Neural cell (in vitro differentiated cells): ENCODE results near the gene CD48. TPM values are rescaled to one million over a fixed set of nuclear protein-coding genes. Genes with fewer than 3 reads are reported as not detected.

ENCODE experiments used
- H2AFZ ChIP-seq: fragments of 200-600, 300-800 bp; sonication (generic), shearing (Covaris generic); 2 replicates; pipeline ENCODE4 v1.6.0; 2014; ENCODE audit warnings: low read depth, mild to moderate bottlenecking, antibody characterized with exemption, low read length, moderate library complexity
- H3F3A ChIP-seq: fragments of 200-600 bp; shearing (Covaris generic); 2 replicates; pipeline ENCODE4 v1.6.1; 2016; ENCODE audit warnings: mild to moderate bottlenecking, moderate library complexity, mixed read lengths, antibody characterized with exemption, low read length; ENCODE audit not compliant: insufficient read depth, poor library complexity, severe bottlenecking
- H3K27ac ChIP-seq: fragments of 200-600, 300-800 bp; sonication (generic), shearing (Covaris generic); 2 replicates; pipeline ENCODE4 v1.5.1; 2014; ENCODE audit warnings: mild to moderate bottlenecking, low read length, moderate library complexity
- H3K27me3 ChIP-seq: fragments of 300-800, 200-600 bp; sonication (generic), shearing (Covaris generic); 2 replicates; pipeline ENCODE4 v1.6.0; 2014; ENCODE audit warnings: mild to moderate bottlenecking, low read depth, low read length, moderate library complexity; ENCODE audit not compliant: insufficient read depth
- H3K36me3 ChIP-seq: fragments of 300-800, 200-600 bp; sonication (generic), shearing (Covaris generic); 2 replicates; pipeline ENCODE4 v1.5.1; 2014; ENCODE audit warnings: mild to moderate bottlenecking, antibody characterized with exemption, low read length, moderate library complexity; ENCODE audit not compliant: insufficient read depth
- H3K4me2 ChIP-seq: fragments of 300-800, 200-600 bp; sonication (generic), shearing (Covaris generic); 2 replicates; pipeline ENCODE4 v1.6.0; 2014; ENCODE audit warnings: mild to moderate bottlenecking, low read length
- H3K4me3 ChIP-seq: fragments of 300-800, 200-600 bp; sonication (generic), shearing (Covaris generic); 2 replicates; pipeline ENCODE4 v1.5.1; 2014; ENCODE audit warnings: mild to moderate bottlenecking, low read length, moderate library complexity
- H3K79me2 ChIP-seq: fragments of 200-600 bp; shearing (Covaris generic); replicated peaks from 2 replicates; pipeline ENCODE4 v1.6.0; 2014; ENCODE audit warnings: mild to moderate bottlenecking, low read length, moderate library complexity; ENCODE audit not compliant: insufficient read depth
- H3K9ac ChIP-seq: fragments of 300-800, 200-600 bp; sonication (generic), shearing (Covaris generic); 2 replicates; pipeline ENCODE4 v1.6.1; 2016; ENCODE audit warnings: mild to moderate bottlenecking, low read length, mixed read lengths
- H3K9me2 ChIP-seq: fragments of 200-600 bp; shearing (Covaris generic); 2 replicates; pipeline ENCODE4 v1.6.1; 2016; ENCODE audit warnings: mild to moderate bottlenecking, low read length, mixed read lengths; ENCODE audit not compliant: insufficient read depth
- H3K9me3 ChIP-seq: fragments of 200-600, 300-800 bp; sonication (generic), shearing (Covaris generic); 2 replicates; pipeline ENCODE4 v1.6.1; 2016; ENCODE audit warnings: mild to moderate bottlenecking, mixed run types, low read length, moderate library complexity, mixed read lengths
- H4K20me1 ChIP-seq: fragments of 200-600 bp; shearing (Covaris generic); 2 replicates; pipeline ENCODE4 v1.6.1; 2016; ENCODE audit warnings: mild to moderate bottlenecking, mixed run types; ENCODE audit not compliant: insufficient read depth
- EP300 ChIP-seq: fragments of 450-650 bp; conservative IDR thresholded peaks from 2 replicates; pipeline ENCODE4 v1.6.1; 2014; ENCODE audit warnings: antibody characterized with exemption, mild to moderate bottlenecking, moderate library complexity; ENCODE audit not compliant: poor library complexity, severe bottlenecking
- EZH2 ChIP-seq: fragments of 200-600, 300-800 bp; shearing (Covaris generic), sonication (generic); IDR thresholded peaks from 2 replicates; pipeline ENCODE4 v1.6.1; 2014; ENCODE audit warnings: antibody characterized with exemption, low read length, borderline replicate concordance, mild to moderate bottlenecking; ENCODE audit not compliant: insufficient read depth, poor library complexity, severe bottlenecking
- MXI1 ChIP-seq: fragments of 450-650 bp; conservative IDR thresholded peaks from 2 replicates; pipeline ENCODE4 v1.6.1; 2014; ENCODE audit warnings: antibody characterized with exemption, mild to moderate bottlenecking; ENCODE audit not compliant: poor library complexity, severe bottlenecking
- POLR2AphosphoS5 ChIP-seq: IDR thresholded peaks from 2 replicates; pipeline ENCODE4 v1.6.1; 2012
- RAD21 ChIP-seq: fragments of 450-650 bp; conservative IDR thresholded peaks from 2 replicates; pipeline ENCODE4 v1.6.1; 2014; ENCODE audit warnings: antibody characterized with exemption, mild to moderate bottlenecking, moderate library complexity
- SMC3 ChIP-seq: fragments of 450-650 bp; conservative IDR thresholded peaks from 2 replicates; pipeline ENCODE4 v1.6.1; 2014; ENCODE audit warnings: antibody characterized with exemption, mild to moderate bottlenecking, moderate library complexity; ENCODE audit not compliant: poor library complexity
- TAF1 ChIP-seq: IDR thresholded peaks from 2 replicates; pipeline ENCODE4 v1.6.1; 2012; ENCODE audit warnings: low read depth
- polyA plus RNA-seq: library from polyadenylated mRNA; depleted of rRNA; stranded (reverse); fragments of >200 nt; gene quantifications from 2 replicates; pipeline ENCODE4 v1.2.3, GENCODE V29; 2014
- TF ChIP-seq, protein P1 (sequence below): IDR thresholded peaks from 2 replicates; pipeline ENCODE4 v1.6.1; 2012; ENCODE audit warnings: borderline replicate concordance
- TF ChIP-seq, protein P2 (sequence below): fragments of 450-650 bp; IDR thresholded peaks from 2 replicates; pipeline ENCODE4 v1.5.1; 2014; ENCODE audit warnings: antibody characterized with exemption, mild to moderate bottlenecking, moderate library complexity; ENCODE audit not compliant: poor library complexity, severe bottlenecking

Gene CD48
- polyA plus RNA-seq, 1 donor from 2014 or later, result not detected

DNA sequence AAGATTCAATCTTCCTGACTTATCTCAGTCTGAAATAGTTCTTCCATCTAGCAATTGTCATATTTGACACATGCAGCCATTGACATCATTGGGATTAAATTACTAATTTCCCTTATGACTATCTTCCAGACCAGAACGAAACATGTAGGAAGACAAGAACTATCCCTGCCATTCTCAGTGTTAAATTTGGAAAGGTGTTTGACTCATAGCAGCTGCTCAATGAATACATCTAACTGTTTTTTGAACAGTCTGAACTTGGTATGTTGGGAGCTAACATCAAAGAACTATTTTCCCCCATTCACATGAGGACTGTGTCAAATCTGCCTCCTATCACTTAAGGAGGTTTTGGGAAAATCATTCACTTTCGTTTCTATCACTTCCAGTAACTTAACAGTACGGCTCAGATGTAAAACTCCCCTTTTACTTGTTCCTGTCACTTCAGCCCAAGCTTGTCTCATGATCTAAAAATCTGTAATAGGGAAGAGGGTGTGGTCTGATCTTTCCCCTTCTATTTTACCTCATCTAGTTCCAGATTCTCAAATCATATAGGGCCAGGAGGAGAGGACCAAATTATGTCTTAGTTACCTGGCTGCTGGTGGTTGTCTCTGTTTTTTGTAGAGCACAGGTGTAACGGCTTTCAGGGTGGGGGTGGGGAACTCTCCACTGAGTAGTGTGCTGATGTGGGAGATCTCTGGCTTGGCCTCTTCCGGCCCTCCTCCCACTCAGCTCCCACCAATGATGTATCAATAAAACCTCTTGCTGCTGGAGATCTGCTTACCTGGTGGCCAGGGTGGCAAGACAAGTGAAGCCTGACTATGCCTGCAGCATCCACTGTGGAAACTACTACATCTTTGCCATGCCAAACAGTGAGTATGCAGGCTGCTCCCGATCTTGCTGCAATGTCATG, 38.6 kb downstream of the CD48 start:
- no peak overlapping the region for H3K4me2 ChIP-seq

DNA sequence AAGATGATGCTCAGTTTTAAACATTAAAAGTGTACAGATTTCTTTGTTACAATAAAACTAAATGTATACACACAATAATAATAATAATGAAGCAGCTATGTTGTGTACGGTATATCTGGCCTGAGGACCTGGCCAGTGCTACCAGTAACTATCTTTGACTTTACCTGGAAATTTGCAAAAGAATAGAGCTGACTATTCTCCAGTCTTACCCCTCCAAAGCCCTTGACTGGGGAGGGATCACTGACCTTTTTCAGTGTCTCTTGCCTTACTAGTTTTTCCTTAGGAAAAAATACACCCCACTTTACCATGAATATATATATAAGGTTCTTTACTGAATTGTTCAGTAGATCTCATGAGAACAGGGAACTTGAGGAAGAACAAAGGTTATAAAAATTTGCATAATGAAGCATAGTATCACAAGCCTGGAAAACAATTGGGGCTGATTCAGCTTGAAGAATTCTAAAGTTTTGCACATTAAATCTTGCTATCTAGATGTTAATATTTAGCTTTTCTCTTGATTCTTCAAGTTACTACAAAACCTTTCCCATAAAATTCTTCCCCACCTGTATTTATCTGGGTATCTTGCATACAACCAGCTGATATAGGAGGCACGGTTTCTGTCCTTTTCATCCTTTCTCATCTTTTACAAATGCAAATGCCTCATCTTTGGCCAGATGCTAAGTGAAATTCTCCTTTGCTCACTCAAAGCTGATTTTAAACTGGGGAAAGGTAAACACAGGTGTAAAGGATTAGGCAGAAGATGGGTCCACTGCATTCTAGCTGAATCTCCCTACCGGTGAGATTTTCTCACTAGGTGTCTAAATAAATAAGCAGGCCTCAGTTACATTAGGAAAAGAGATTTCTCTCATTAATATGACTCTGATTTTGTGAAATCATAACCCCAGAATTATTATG, 39.8 kb downstream of the CD48 start:
- no peak overlapping the region for H2AFZ ChIP-seq
- no peaks in the 10 kb centered on the region for H3K27me3 ChIP-seq
- H3K9me2 ChIP-seq, result no peaks in the 10 kb centered on the region
- H3K27ac ChIP-seq, result no peak overlapping the region
- H3K36me3 ChIP-seq, result no peaks in the 10 kb centered on the region
- no peak overlapping the region for H3K4me3 ChIP-seq
- no peaks in the 10 kb centered on the region for H3K9me3 ChIP-seq
- no peak overlapping the region for H3K4me2 ChIP-seq
- no peak overlapping the region for H3K9ac ChIP-seq
- no peaks in the 10 kb centered on the region for H3F3A ChIP-seq
- H3K79me2 ChIP-seq, result no peaks in the 10 kb centered on the region
- no peaks in the 10 kb centered on the region for H4K20me1 ChIP-seq
- TF ChIP-seq TAF1 (no peak), EP300 (no peak), RAD21 (no peak), SMC3 (no peak), POLR2AphosphoS5 (no peak)
- TF ChIP-seq, protein P1, sequence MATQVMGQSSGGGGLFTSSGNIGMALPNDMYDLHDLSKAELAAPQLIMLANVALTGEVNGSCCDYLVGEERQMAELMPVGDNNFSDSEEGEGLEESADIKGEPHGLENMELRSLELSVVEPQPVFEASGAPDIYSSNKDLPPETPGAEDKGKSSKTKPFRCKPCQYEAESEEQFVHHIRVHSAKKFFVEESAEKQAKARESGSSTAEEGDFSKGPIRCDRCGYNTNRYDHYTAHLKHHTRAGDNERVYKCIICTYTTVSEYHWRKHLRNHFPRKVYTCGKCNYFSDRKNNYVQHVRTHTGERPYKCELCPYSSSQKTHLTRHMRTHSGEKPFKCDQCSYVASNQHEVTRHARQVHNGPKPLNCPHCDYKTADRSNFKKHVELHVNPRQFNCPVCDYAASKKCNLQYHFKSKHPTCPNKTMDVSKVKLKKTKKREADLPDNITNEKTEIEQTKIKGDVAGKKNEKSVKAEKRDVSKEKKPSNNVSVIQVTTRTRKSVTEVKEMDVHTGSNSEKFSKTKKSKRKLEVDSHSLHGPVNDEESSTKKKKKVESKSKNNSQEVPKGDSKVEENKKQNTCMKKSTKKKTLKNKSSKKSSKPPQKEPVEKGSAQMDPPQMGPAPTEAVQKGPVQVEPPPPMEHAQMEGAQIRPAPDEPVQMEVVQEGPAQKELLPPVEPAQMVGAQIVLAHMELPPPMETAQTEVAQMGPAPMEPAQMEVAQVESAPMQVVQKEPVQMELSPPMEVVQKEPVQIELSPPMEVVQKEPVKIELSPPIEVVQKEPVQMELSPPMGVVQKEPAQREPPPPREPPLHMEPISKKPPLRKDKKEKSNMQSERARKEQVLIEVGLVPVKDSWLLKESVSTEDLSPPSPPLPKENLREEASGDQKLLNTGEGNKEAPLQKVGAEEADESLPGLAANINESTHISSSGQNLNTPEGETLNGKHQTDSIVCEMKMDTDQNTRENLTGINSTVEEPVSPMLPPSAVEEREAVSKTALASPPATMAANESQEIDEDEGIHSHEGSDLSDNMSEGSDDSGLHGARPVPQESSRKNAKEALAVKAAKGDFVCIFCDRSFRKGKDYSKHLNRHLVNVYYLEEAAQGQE, result no peak
- TF ChIP-seq, protein P2, sequence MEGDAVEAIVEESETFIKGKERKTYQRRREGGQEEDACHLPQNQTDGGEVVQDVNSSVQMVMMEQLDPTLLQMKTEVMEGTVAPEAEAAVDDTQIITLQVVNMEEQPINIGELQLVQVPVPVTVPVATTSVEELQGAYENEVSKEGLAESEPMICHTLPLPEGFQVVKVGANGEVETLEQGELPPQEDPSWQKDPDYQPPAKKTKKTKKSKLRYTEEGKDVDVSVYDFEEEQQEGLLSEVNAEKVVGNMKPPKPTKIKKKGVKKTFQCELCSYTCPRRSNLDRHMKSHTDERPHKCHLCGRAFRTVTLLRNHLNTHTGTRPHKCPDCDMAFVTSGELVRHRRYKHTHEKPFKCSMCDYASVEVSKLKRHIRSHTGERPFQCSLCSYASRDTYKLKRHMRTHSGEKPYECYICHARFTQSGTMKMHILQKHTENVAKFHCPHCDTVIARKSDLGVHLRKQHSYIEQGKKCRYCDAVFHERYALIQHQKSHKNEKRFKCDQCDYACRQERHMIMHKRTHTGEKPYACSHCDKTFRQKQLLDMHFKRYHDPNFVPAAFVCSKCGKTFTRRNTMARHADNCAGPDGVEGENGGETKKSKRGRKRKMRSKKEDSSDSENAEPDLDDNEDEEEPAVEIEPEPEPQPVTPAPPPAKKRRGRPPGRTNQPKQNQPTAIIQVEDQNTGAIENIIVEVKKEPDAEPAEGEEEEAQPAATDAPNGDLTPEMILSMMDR, result no peak

More for the DNA sequence above, 38.6 kb downstream of the CD48 start:
- H3K27me3 ChIP-seq, result no peaks in the 10 kb centered on the region
- no peaks in the 10 kb centered on the region for H3K9me2 ChIP-seq
- no peaks in the 10 kb centered on the region for H3K9me3 ChIP-seq
- no peak overlapping the region for H3K27ac ChIP-seq
- H3K36me3 ChIP-seq, result no peaks in the 10 kb centered on the region
- TF ChIP-seq MXI1, result no peak
- TF ChIP-seq, protein P2, result no peak
- TF ChIP-seq EP300, result no peak
- TF ChIP-seq POLR2AphosphoS5, result no peak
- no peak for TF ChIP-seq RAD21
- TF ChIP-seq, protein P1, result no peak
- TF ChIP-seq TAF1, result no peak
- TF ChIP-seq SMC3, result no peak
- no peak for TF ChIP-seq EZH2
- no peak overlapping the region for H2AFZ ChIP-seq
- H3K4me3 ChIP-seq, result no peak overlapping the region
- no peaks in the 10 kb centered on the region for H3F3A ChIP-seq
- no peak overlapping the region for H3K9ac ChIP-seq
- H4K20me1 ChIP-seq, result no peaks in the 10 kb centered on the region
- H3K79me2 ChIP-seq, result no peaks in the 10 kb centered on the region
